Liver (tissue), 9 donors: ENCODE results near the gene ALCAM. TPM values are rescaled to one million over a fixed set of nuclear protein-coding genes. Genes with fewer than 3 reads are reported as not detected.

ENCODE experiments used
- DNase-seq: peaks from one replicate; pipeline ENCODE4 v3.0.0-alpha.2; 2017; ENCODE audit warnings: low spot score
- H3K27ac ChIP-seq, 2 donors: one replicate each; pipeline ENCODE4 v1.7.0; 2013; ENCODE audit warnings: inconsistent platforms in 2 of 2, low read length in 2 of 2, control low read depth in 1 of 2, low read depth in 1 of 2, mild to moderate bottlenecking in 1 of 2
- H3K27me3 ChIP-seq, 4 donors: one replicate each; pipeline versions ENCODE4 v1.6.1 to v1.7.0; 2013; ENCODE audit warnings: low read length in 3 of 4, inconsistent platforms in 1 of 4, mild to moderate bottlenecking in 1 of 4, moderate library complexity in 1 of 4; ENCODE audit not compliant: control insufficient read depth in 4 of 4, insufficient read depth in 4 of 4
- H3K36me3 ChIP-seq, 4 donors: one replicate each; pipeline versions ENCODE4 v1.6.1 to v1.7.0; 2013; ENCODE audit warnings: low read length in 3 of 4, mild to moderate bottlenecking in 3 of 4, low read depth in 1 of 4, moderate library complexity in 1 of 4; ENCODE audit not compliant: control insufficient read depth in 4 of 4, insufficient read depth in 3 of 4
- H3K4me1 ChIP-seq, 4 donors: one replicate each; pipeline versions ENCODE4 v1.6.1 to v1.7.0; 2013; ENCODE audit warnings: low read length in 3 of 4, mild to moderate bottlenecking in 3 of 4, moderate library complexity in 1 of 4; ENCODE audit not compliant: control insufficient read depth in 4 of 4, insufficient read depth in 4 of 4
- H3K4me3 ChIP-seq, 3 donors: one replicate each; pipeline versions ENCODE4 v1.6.1 to v1.7.0; 2013; ENCODE audit warnings: low read length in 3 of 3, control low read depth in 1 of 3, low read depth in 1 of 3, mild to moderate bottlenecking in 1 of 3
- H3K9ac ChIP-seq, 2 donors: one replicate each; pipeline ENCODE4 v1.7.0; 2013; ENCODE audit warnings: low read length in 2 of 2, mild to moderate bottlenecking in 2 of 2, moderate library complexity in 2 of 2, control low read depth in 1 of 2, low read depth in 1 of 2
- H3K9me3 ChIP-seq, 4 donors: one replicate each; pipeline versions ENCODE4 v1.6.1 to v1.7.0; 2013; ENCODE audit warnings: low read length in 3 of 4; ENCODE audit not compliant: control insufficient read depth in 4 of 4
- ATF3 ChIP-seq: IDR thresholded peaks from 2 replicates; pipeline ENCODE4 v1.6.1; 2016; ENCODE audit warnings: antibody characterized with exemption
- CTCF ChIP-seq: fragments of 150-350 bp; IDR thresholded peaks from 2 replicates; pipeline ENCODE4 v1.5.1; 2017; ENCODE audit warnings: improper control_type of control experiment, low read depth, low read length; ENCODE audit not compliant: missing input control
- EGR1 ChIP-seq, 2 donors: IDR thresholded peaks; 2 replicates each; pipeline ENCODE4 v1.6.1; 2016 to 2018; ENCODE audit warnings: antibody characterized with exemption in 2 of 2, low read depth in 2 of 2
- FOXA1 ChIP-seq: IDR thresholded peaks from 2 replicates; pipeline ENCODE4 v1.6.1; 2016; ENCODE audit warnings: antibody characterized with exemption
- FOXA2 ChIP-seq: IDR thresholded peaks from 2 replicates; pipeline ENCODE4 v1.6.1; 2016; ENCODE audit warnings: antibody characterized with exemption
- GABPA ChIP-seq, 2 donors: IDR thresholded peaks in 1 of 2; conservative IDR thresholded peaks in 1 of 2; 2 replicates each; pipeline ENCODE4 v1.6.1; 2016; ENCODE audit warnings: antibody characterized with exemption in 2 of 2, mild to moderate bottlenecking in 1 of 2, moderate library complexity in 1 of 2
- HNF4A ChIP-seq, 2 donors: conservative IDR thresholded peaks; 2 replicates each; pipeline ENCODE4 v1.6.1; 2016; ENCODE audit warnings: antibody characterized with exemption in 2 of 2, mild to moderate bottlenecking in 2 of 2
- HNF4G ChIP-seq: IDR thresholded peaks from 2 replicates; pipeline ENCODE4 v1.6.1; 2016; ENCODE audit warnings: antibody characterized with exemption
- JUND ChIP-seq, 2 donors: IDR thresholded peaks; 2 replicates each; pipeline ENCODE4 v1.6.1; 2016; ENCODE audit warnings: antibody characterized with exemption in 2 of 2
- MAX ChIP-seq: IDR thresholded peaks from 2 replicates; pipeline ENCODE4 v1.6.1; 2016; ENCODE audit warnings: antibody characterized with exemption
- NR2F2 ChIP-seq: IDR thresholded peaks from 2 replicates; pipeline ENCODE4 v1.6.1; 2016; ENCODE audit warnings: antibody characterized with exemption
- RAD21 ChIP-seq, 2 donors: IDR thresholded peaks; 2 replicates each; pipeline ENCODE4 v1.6.1; 2016; ENCODE audit warnings: antibody characterized with exemption in 2 of 2, mild to moderate bottlenecking in 2 of 2
- REST ChIP-seq: IDR thresholded peaks from 2 replicates; pipeline ENCODE4 v1.6.1; 2016; ENCODE audit warnings: antibody characterized with exemption, mild to moderate bottlenecking
- SP1 ChIP-seq: IDR thresholded peaks from 2 replicates; pipeline ENCODE4 v1.6.1; 2018; ENCODE audit warnings: antibody characterized with exemption, mild to moderate bottlenecking
- TAF1 ChIP-seq: conservative IDR thresholded peaks from 2 replicates; pipeline ENCODE4 v1.6.1; 2016; ENCODE audit warnings: antibody characterized with exemption, mild to moderate bottlenecking
- YY1 ChIP-seq: IDR thresholded peaks from 2 replicates; pipeline ENCODE4 v1.6.1; 2016; ENCODE audit warnings: antibody characterized with exemption, mild to moderate bottlenecking
- ZBTB33 ChIP-seq: IDR thresholded peaks from 2 replicates; pipeline ENCODE4 v1.6.1; 2016; ENCODE audit warnings: antibody characterized with exemption
- WGBS: extraction: QIAGEN DNeasy Blood & Tissue Kit; methylation state at CpG from one replicate; pipeline ENCODE4 v1.1.7; 2013; 5-methylcytosine and 5-hydroxymethylcytosine counted together
- polyA plus RNA-seq, 2 donors: library from polyadenylated mRNA; stranded (reverse) in 1 of 2; unstranded in 1 of 2; fragments of 200-250 nt in 1 of 2; fragments of >200 nt in 1 of 2; fragmentation: Nextera tagmentation in 1 of 2; extraction: Ambion mirVana in 1 of 2; gene quantifications; one replicate each; pipeline versions ENCODE4 v1.2.1 to v1.2.3, GENCODE V29; 2013 to 2015
- total RNA-seq, 2 donors: library from RNA; depleted of rRNA; stranded (reverse); fragments of >200 nt; gene quantifications; one replicate each; pipeline ENCODE4 v1.2.3, GENCODE V29; 2014
- donor health status: healthy.
- donor health status: healthy.
- donor health status: healthy.
- donor health status: healthy.
- donor health status: healthy.

ALCAM gene
- total and polyA plus RNA-seq, 4 donors, result 14.2 to 62.0 (median 32.3) TPM

GRCh38 chr3:105512061-105512460 is 145.4 kb downstream of the ALCAM start:
- Histone ChIP-seq H3K9me3 (no peaks in the 10 kb centered on the region), H3K27me3 (no peaks in the 10 kb centered on the region), H3K27ac (no peak overlapping the region), H3K4me3 (no peak overlapping the region), H3K9ac (no peak overlapping the region), H3K4me1 (no peaks in the 10 kb centered on the region), H3K36me3 (no peaks in the 10 kb centered on the region)
- WGBS, result 96% methylated on average over 1 of the region's 1 CpG
- no peak for TF ChIP-seq EGR1 (IDR thresholded peaks at IDR 0.05; ENCODE audit: low read depth in 2 of 2)
- no peak for TF ChIP-seq MAX
- no peak for TF ChIP-seq GABPA (IDR thresholded peaks at IDR 0.05 in 1 of 2, conservative IDR thresholded peaks at IDR 0.05 in 1 of 2)
- TF ChIP-seq HNF4G, result no peak
- TF ChIP-seq SP1, result no peak
- TF ChIP-seq ZBTB33, result no peak
- TF ChIP-seq CTCF, result no peak
- no peak for TF ChIP-seq FOXA1
- TF ChIP-seq TAF1, result no peak
- no peak for DNase-seq

- H3K4me1 ChIP-seq, result no peaks in the 10 kb centered on the region
- DNase-seq, result no peak
- TF ChIP-seq RAD21 (IDR thresholded peaks at IDR 0.05), result no peak
- TF ChIP-seq FOXA2, result no peak
- no peak for TF ChIP-seq MAX
- no peak for TF ChIP-seq EGR1 (IDR thresholded peaks at IDR 0.05; ENCODE audit: low read depth in 2 of 2)
- TF ChIP-seq SP1, result no peak
- TF ChIP-seq CTCF, result no peak
- TF ChIP-seq REST, result no peak
- TF ChIP-seq NR2F2, result no peak
- TF ChIP-seq JUND (IDR thresholded peaks at IDR 0.05), result no peak
- TF ChIP-seq TAF1, result no peak
- no peak for TF ChIP-seq HNF4A (conservative IDR thresholded peaks at IDR 0.05)
- TF ChIP-seq GABPA (IDR thresholded peaks at IDR 0.05 in 1 of 2, conservative IDR thresholded peaks at IDR 0.05 in 1 of 2), result no peak
- TF ChIP-seq ATF3, result no peak
- no peak for TF ChIP-seq FOXA1
- no peak for TF ChIP-seq HNF4G
- no peak for TF ChIP-seq ZBTB33
- TF ChIP-seq YY1, result no peak
- no peaks in the 10 kb centered on the region for H3K9me3 ChIP-seq
- H3K27ac ChIP-seq, result no peak overlapping the region
- H3K4me3 ChIP-seq, result no peak overlapping the region
- 97% methylated on average over 1 of the region's 1 CpG for WGBS
- H3K9ac ChIP-seq, result no peak overlapping the region
- H3K27me3 ChIP-seq, result no peaks in the 10 kb centered on the region
- H3K36me3 ChIP-seq, result no peaks in the 10 kb centered on the region
Observed at GRCh38 chr3:105513042-105513441, 146.3 kb downstream of the ALCAM start.
